ENCODE measurements around the gene SPC24. TPM values are rescaled to one million over a fixed set of nuclear protein-coding genes. Genes with fewer than 3 reads are reported as not detected.

The SPC24 gene
- total RNA-seq, 4 donors from 2014 or later = 1.3 to 5.1 (median 4.2) TPM

GRCh38 chr19:11141937-11142527, 13.6 kb downstream of the SPC24 start:
- no peak for TF ChIP-seq CTCF (IDR thresholded peaks at IDR 0.05; ENCODE audit: low read depth)

- no peak for TF ChIP-seq CTCF (IDR thresholded peaks at IDR 0.05; ENCODE audit: low read depth)
These were observed 14.7 kb downstream of the SPC24 start for GRCh38 chr19:11140896-11141295.

- TF ChIP-seq CTCF (IDR thresholded peaks at IDR 0.05; ENCODE audit: low read depth) = no peak
These were observed 16.8 kb downstream of the SPC24 start for GRCh38 chr19:11138601-11139300.

GRCh38 chr19:11137542-11138384, 17.8 kb downstream of the SPC24 start:
- no peak for TF ChIP-seq CTCF (IDR thresholded peaks at IDR 0.05; ENCODE audit: low read depth)

- TF ChIP-seq CTCF (IDR thresholded peaks at IDR 0.05; ENCODE audit: low read depth) = no peak
These were observed 19.0 kb downstream of the SPC24 start for GRCh38 chr19:11136400-11137101.

GRCh38 chr19:11131471-11131870, 24.1 kb downstream of the SPC24 start:
- TF ChIP-seq CTCF (IDR thresholded peaks at IDR 0.05; ENCODE audit: low read depth) = no peak

Data from subcutaneous adipose tissue (tissue), 4 donors.